Astrocyte of the spinal cord (primary cell): ENCODE data around the gene ZFAND5.

ENCODE experiments used
- DNase-seq: peaks from one replicate; pipeline ENCODE4 v3.0.0; 2011; ENCODE audit warnings: low read depth, low spot score
- H3K4me3 ChIP-seq: 2 replicates; pipeline ENCODE4 v1.5.1; 2011; ENCODE audit warnings: low read depth, mild to moderate bottlenecking, low read length, moderate library complexity
- CTCF ChIP-seq: IDR thresholded peaks from 2 replicates; pipeline ENCODE4 v1.5.1; 2012; ENCODE audit warnings: low read depth, mild to moderate bottlenecking, low read length, inconsistent platforms
- in situ Hi-C: cut with HindIII; loops from 2 replicates; pipeline ENCODE4 v1.10.0; 2017; ENCODE audit warnings: low sequenced_read_pairs

The ZFAND5 gene

GRCh38 chr9:72309364-72310133 lies 55.5 kb downstream of the ZFAND5 start:
- no peak for TF ChIP-seq CTCF
- in situ Hi-C loops: no loop called here
- no peak for DNase-seq
- H3K4me3 ChIP-seq: no peak overlapping the region

GRCh38 chr9:72306761-72307160 lies 58.2 kb downstream of the ZFAND5 start:
- TF ChIP-seq CTCF: no peak

GRCh38 chr9:72305707-72306106 lies 59.3 kb downstream of the ZFAND5 start:
- no peak for TF ChIP-seq CTCF
- H3K4me3 ChIP-seq: no peak overlapping the region
- in situ Hi-C loops: no loop called here
- DNase-seq: no peak

More at GRCh38 chr9:72306761-72307160, 58.2 kb downstream of the ZFAND5 start:
- in situ Hi-C loops: no loop called here
- no peak overlapping the region for H3K4me3 ChIP-seq
- no peak for DNase-seq

GRCh38 chr9:72305102-72305546 lies 59.9 kb downstream of the ZFAND5 start:
- TF ChIP-seq CTCF: no peak
- in situ Hi-C loops: no loop called here
- H3K4me3 ChIP-seq: no peak overlapping the region
- no peak for DNase-seq

GRCh38 chr9:72304538-72304937 lies 60.5 kb downstream of the ZFAND5 start:
- TF ChIP-seq CTCF: no peak
- DNase-seq: no peak
- no peak overlapping the region for H3K4me3 ChIP-seq
- in situ Hi-C loops: no loop called here
